ENCODE measurements around the gene HM13.
"Not testable (repeated sequence)": the region's sequence is repeated elsewhere in the genome, so short reads cannot be mapped to it uniquely, and the experiment has no call there.

Gene HM13

DNA sequence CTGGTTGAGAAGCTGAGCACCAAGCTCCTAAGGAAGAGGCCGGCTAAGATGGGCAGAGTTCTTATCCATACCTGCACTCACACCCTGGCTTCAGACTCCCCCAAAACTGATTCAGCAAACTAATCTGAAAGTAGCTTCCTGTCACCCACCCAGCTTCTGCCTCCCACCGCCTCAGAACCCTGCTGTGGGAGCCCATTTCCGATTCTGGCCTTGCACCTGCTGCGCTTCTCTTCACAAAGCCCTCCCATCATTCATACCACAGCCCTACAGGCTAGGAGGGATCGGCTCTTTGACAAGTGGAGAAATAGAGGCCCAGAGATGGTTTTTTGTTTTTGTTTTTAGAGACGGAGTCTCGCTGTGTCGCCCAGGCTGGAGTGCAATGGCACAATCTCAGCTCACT, 28.7 kb downstream of the HM13 start:
- DNase-seq (ENCODE audit: low read depth) = no peak

- no peak for DNase-seq (ENCODE audit: low read depth)
Observed at GRCh38 chr20:31543966-31544598, 29.8 kb downstream of the HM13 start.

- DNase-seq (ENCODE audit: low read depth) = no peak
Observed at GRCh38 chr20:31544600-31544999, 30.4 kb downstream of the HM13 start.

DNA sequence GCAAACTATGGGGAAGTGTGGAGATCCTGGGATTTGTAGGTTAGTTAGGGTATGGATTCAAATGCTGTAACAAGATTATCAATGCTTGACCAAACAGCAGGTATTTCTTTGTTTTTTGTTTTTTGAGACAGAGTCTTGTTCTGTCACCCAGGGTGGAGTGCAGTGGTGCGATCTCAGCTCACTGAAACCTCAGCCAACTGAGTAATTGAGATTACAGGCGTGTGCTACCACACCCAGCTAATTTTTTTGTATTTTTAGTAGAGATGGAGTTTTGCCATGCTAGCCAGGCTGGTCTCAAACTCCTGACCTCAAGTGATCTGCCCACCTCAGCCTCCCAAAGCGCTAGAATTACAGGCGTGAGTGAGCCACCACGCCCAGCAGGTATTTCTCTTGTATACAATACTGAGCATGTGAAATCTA, 31.4 kb downstream of the HM13 start:
- DNase-seq (ENCODE audit: low read depth) = not testable (repeated sequence)

DNA sequence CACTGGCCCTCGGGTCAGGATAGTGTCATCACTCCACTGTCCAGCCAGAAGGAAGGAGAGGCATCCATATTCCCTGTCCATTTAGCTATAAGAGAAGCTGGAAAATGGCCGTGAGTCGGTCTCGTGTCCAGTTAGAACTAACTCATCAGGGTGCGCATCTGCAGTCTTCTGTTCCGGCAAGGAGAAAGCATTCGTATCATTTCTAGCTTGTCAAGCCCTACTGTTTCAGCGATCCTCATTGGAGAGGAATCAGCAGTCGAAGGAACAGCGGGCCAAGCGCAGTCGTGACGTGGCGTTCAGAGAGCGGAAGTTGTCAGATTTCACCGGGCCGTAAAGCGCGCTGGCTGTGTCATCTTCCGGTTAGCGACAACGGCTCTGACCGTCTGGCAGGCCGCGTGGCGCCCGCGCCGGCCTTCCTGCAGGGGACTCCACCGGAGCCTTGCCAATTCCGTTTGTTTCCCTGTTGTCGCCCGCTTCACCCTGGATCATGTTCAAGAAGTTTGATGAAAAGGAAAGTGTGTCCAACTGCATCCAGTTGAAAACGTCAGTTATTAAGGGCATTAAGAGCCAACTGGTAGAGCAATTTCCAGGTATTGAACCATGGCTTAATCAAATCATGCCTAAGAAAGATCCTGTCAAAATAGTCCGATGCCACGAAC, 32.9 kb downstream of the HM13 start:
- DNase-seq (ENCODE audit: low read depth) = peak; percentile 63

DNA sequence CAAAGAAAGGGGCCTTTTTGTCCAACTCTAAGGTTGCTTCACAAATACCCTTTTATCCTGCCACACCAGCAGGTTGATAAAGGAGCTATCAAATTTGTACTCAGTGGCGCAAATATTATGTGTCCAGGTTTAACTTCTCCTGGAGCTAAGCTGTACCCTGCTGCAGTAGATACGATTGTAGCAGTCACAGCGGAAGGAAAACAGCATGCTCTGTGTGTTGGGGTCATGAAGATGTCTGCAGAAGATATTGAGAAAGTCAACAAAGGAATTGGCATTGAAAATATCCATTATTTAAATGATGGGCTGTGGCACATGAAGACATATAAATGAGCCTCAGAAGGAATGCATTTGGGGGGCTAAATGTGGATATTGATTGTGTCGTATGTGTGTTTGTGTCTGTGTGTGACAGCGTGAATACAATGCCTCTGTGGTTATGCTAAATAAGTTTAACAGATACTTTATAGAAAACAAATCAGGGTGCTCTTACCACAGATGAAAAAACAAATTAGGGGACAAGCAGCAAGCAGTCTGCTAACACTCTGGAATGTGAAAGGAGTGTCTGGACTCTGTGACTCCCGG, 33.6 kb downstream of the HM13 start:
- no peak for DNase-seq (ENCODE audit: low read depth)

- no peak for DNase-seq (ENCODE audit: low read depth)
Observed at GRCh38 chr20:31548820-31549512, 34.7 kb downstream of the HM13 start.

GRCh38 chr20:31549513-31549880, 35.3 kb downstream of the HM13 start:
- DNase-seq (ENCODE audit: low read depth) = no peak

DNA sequence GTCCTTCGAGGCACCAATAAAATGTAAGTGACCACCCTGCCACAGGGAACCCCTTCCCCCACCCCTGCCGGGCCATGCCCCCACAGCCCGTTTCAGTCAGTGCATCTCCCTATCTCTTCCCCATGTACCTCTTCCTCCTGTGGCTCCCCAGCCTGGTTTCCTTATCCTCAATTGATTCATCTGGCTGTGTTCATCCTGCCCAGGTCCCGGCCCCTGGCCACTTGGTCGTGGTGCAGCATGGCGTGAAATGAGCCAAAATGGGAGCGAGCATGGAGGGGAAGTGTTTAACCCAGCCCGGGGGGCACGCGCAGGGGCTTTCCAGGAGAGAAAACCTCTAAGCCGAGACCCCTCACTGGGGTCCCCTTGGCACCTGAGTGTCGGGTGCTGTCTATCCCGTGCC, 35.9 kb downstream of the HM13 start:
- no peak for DNase-seq (ENCODE audit: low read depth)

- no peak for DNase-seq (ENCODE audit: low read depth)
Observed at GRCh38 chr20:31551163-31552081, 37.2 kb downstream of the HM13 start.

- DNase-seq (ENCODE audit: low read depth) = no peak
Observed at GRCh38 chr20:31555203-31555775, 41.0 kb downstream of the HM13 start.

DNA sequence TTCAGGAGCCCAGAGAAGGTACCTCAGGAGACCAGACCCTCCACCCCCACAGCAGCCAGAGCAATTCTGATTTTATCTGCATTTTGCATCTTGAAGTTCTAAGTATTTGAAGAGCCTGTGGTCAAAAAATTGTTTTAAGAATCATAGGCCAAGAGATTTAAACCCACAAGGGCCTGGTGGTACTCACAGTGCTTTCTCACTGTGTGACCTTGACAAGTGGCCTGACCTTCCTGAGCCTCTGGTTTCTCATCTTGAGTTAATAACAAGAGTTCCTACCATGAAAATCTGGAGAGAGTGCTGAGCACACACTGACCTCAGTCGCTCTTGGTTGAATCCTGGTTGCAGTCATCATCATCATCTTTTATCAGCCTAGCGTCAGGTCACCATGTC, 45.5 kb downstream of the HM13 start:
- DNase-seq (ENCODE audit: low read depth) = no peak

DNA sequence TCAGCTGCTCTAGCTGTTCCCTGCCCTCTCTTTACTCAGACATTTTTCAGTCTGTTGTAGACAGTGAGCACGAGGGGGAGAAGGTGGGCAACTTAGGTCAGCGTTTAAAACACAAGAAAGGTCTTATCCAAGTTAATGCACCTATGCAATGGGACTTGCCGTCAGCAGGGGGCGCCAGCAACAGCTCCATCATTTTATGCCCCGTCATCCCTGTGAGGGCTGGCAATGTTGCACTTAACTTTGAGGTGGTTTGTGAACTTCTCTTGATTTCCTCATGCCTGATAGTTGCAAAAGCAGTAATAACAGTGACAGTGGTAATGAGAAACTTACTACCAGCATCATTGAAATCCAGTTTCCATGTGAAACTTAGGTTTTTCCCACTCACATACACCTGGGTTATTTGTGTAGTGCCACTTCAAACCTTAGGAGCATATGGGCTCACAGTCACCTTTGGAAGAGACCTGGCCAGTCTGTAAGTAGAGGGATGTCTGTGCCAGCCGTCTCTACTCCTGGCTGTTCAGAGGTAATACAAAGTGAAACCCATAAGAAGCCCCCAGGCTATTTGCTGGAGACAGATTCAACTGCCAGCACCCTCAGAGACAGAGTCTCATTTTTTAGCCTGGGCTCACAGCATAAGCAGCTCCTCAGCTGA, 46.0 kb downstream of the HM13 start:
- DNase-seq (ENCODE audit: low read depth) = peak; percentile 55

DNA sequence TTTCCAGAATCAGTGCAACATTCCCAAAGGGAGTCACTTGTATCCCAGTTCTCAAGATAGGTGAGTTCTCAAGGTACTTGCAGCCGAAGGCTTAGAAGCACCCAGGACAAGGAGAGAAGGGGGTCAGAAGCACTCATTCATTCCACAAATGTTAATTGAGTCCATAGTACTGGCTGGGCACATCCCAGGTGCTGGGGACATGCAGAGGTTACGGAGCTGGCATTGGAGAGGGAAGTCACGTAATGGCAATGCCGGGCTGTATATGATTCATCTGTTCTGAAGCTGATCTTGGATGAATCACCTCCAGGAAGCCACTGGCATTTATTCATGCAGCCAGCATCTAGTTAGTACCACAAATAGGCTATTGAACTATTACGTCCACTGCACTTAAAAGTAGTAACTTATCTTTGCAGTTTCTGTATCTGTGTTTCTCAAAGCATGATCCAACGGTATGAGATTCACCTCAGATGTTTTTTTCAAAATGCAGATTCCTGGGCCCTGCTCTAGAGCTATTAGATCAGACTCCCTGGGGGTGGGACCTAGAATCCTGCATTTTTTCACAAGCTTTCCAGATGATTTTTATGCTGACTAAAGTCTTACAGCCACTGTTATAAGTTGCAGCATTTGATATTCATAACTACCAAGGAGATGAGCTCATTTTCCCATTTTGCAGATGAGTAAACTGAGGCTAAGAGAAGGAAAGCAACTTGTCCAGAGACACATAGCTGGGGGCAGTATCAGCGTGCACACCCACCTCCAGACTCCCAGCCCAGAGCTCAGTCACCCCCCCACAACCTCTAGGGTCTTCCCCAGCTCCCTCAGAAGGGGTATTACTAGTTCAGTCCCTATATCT, 46.7 kb downstream of the HM13 start:
- no peak for DNase-seq (ENCODE audit: low read depth)

GRCh38 chr20:31562241-31562640, 48.0 kb downstream of the HM13 start:
- DNase-seq (ENCODE audit: low read depth) = no peak

- no peak for DNase-seq (ENCODE audit: low read depth)
Observed at GRCh38 chr20:31564284-31564683, 50.0 kb downstream of the HM13 start.

DNA sequence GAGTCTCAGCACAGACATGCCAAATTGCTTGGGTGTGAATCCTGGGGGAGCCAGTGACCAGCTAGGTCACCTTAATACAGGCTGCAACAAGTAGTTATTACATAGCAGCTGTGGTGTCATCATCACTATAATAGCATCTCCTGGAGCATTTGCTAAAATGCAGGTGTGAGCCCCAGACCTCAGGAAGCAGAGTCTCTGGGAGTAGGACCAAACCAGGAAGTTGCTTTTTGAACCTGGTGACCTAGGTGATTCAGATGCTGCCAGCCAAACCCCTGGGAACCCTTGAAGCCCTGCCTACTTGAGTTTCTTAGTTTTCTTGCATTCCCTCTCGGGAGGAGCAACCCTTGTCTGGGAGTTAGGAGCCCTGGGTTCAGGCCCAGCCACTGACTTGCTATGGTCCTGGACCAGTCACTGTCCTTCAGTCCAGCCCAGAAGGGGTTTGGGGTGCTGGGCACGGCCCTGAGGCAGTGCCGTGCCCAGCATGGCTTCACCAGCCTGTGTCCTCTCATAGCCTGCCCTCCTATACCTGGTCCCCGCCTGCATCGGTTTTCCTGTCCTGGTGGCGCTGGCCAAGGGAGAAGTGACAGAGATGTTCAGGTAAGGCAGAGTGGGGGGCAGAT, 51.6 kb downstream of the HM13 start:
- no peak for DNase-seq (ENCODE audit: low read depth)

DNA sequence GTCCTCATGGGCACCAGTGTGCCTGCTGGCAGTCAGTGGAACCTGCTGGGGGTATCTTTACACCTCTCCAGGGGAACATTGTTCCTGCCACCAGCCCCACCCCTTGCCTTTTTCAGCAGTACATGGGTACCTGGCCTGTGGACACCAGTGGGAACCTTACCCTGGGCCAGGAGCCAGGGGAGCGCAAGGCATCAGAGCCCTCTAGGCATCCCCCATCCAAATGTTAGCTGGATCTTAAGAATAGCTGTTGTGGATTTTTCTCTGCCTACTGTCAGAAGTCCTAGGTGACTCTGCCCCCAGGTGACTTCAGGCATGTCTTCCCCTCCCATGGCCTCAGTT, 52.0 kb downstream of the HM13 start:
- no peak for DNase-seq (ENCODE audit: low read depth)

- no peak for DNase-seq (ENCODE audit: low read depth)
Observed at GRCh38 chr20:31566658-31567379, 52.6 kb downstream of the HM13 start.

Measured in activated T-helper 1 cell treated with Interleukin-2 at 50 U/mL for 16 hours (primary cell).